Measurements from ENCODE around the gene MRTFB. TPM values are rescaled to one million over a fixed set of nuclear protein-coding genes. Genes with fewer than 3 reads are reported as not detected.

The MRTFB gene
- total and polyA plus RNA-seq, 3 donors from 2014 or later = 41.4 to 140 (median 91.4) TPM

DNA sequence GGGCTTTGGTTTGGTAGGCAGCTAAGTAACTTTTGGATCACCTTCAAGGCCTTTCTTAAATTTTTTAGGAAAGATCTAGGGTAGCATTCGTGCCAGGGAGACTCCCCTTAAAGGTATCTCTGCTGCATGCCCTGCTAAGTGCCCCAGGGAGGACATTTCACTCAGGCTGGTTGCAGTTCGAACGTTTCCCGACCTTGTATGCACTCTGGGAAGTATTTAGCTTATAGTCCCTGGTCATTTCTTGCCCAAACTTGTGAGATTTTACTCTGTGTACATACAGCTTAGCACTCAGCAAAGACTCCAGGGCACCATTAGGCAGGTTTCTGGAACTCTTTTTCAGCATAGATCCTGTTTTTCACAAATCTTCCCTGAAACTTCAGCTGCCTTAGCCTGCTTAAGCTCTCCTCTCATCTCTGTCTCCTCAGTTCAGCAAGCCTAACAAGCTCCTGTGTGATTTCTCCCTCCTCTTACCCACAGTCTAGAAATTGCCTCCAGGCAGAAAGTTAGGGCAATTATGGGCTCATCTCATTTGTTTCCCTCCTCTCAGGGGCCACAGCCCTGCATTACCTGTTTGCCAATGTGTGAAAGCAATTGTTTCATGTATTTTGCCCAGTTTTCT lies 84.6 kb downstream of the MRTFB start:
- Histone ChIP-seq H3K4me1 (no peaks in the 10 kb centered on the region), H3K4me3 (no peak overlapping the region), H3K36me3 (ENCODE audit: low read depth, missing control alignments) (no peaks in the 10 kb centered on the region), H3K9me3 (no peaks in the 10 kb centered on the region), H3K27me3 (no peaks in the 10 kb centered on the region), H3K27ac (no peak overlapping the region)
- WGBS, 2 donors = 32 to 51% methylated on average over 4 of the region's 4 CpGs
- intact Hi-C loops (cut with DNase I; ENCODE audit: low total_unique reads) = no loop called here
- no peak for DNase-seq
- TF ChIP-seq, protein P1, sequence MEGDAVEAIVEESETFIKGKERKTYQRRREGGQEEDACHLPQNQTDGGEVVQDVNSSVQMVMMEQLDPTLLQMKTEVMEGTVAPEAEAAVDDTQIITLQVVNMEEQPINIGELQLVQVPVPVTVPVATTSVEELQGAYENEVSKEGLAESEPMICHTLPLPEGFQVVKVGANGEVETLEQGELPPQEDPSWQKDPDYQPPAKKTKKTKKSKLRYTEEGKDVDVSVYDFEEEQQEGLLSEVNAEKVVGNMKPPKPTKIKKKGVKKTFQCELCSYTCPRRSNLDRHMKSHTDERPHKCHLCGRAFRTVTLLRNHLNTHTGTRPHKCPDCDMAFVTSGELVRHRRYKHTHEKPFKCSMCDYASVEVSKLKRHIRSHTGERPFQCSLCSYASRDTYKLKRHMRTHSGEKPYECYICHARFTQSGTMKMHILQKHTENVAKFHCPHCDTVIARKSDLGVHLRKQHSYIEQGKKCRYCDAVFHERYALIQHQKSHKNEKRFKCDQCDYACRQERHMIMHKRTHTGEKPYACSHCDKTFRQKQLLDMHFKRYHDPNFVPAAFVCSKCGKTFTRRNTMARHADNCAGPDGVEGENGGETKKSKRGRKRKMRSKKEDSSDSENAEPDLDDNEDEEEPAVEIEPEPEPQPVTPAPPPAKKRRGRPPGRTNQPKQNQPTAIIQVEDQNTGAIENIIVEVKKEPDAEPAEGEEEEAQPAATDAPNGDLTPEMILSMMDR (IDR thresholded peaks at IDR 0.05) = no peak
- TF ChIP-seq POLR2A (IDR thresholded peaks at IDR 0.05) = no peak

DNA sequence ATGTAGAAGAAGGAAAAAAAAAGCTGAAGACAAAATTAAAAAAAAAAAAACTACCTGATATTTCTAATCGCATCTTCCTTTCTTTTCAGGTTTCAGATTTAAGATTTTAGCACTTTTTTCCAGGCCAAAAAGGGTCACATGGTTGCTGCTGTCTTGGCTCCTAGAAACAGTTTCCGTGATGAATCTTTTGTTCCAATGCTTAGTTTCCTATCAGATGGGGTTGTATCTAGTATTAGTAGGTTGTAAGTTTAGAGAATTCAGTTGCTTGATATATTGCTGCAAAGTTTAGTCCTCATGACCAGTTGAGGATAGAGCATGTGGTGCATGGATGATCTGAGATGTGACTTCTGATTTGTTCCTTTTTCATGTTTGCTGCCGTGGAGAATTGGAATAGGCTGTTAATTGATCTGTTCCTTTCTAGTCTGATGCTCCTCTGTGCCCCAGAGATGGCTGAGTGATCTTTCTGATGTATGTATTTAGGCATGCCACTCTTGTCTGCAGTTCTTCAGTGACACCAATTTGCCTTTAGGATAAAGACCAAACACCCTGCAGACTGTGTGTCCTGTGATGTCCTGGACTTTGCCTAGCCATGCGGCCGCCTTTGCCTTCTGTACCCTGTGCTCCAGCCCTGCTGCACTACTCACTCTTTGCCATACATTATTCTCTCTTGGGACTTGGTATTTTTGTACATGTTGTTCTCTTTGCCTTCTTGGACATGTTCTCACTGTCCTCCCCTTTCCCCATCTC lies 94.0 kb downstream of the MRTFB start:
- intact Hi-C loops (cut with DNase I; ENCODE audit: low total_unique reads) = no loop called here
- no peak overlapping the region for H3K27ac ChIP-seq

DNA sequence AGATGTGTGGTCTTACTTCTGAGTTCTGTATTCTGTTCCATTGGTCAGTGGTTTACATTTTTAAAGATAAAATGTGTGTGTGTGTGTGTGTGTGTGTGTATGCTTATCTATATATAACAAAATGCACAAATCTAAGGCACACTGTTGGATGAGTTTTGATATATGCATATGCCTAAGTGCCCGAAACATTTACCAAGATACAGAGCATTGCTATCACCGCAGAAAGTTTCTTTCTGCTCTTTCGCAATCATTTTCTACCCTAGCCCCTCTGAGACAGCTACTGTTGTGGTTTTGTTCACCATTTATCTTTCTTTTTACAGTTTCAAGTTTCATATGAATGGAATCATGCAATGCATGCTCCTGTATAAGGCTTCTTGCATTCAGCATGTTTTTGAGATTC lies 97.0 kb downstream of the MRTFB start:
- H3K9me3 ChIP-seq = no peaks in the 10 kb centered on the region
- whole genome bisulfite sequencing, 2 donors = 86 to 92% methylated on average over 3 of the region's 3 CpGs
- H3K27me3 ChIP-seq = no peaks in the 10 kb centered on the region
- TF ChIP-seq POLR2A (IDR thresholded peaks at IDR 0.05) = no peak
- TF ChIP-seq, protein P1 (IDR thresholded peaks at IDR 0.05) = no peak
- H3K4me3 ChIP-seq = no peak overlapping the region
- intact Hi-C loops (cut with DNase I; ENCODE audit: low total_unique reads) = no loop called here
- H3K27ac ChIP-seq = no peak overlapping the region
- no peaks in the 10 kb centered on the region for H3K36me3 ChIP-seq (ENCODE audit: low read depth, missing control alignments)
- DNase-seq = no peak
- no peaks in the 10 kb centered on the region for H3K4me1 ChIP-seq

More for the DNA sequence above, 94.0 kb downstream of the MRTFB start:
- no peaks in the 10 kb centered on the region for H3K27me3 ChIP-seq
- no peak overlapping the region for H3K4me3 ChIP-seq
- WGBS, 2 donors = 67% methylated on average over 5 of the region's 5 CpGs
- TF ChIP-seq, protein P1 (IDR thresholded peaks at IDR 0.05) = no peak
- no peak for TF ChIP-seq POLR2A (IDR thresholded peaks at IDR 0.05)
- H3K4me1 ChIP-seq = no peaks in the 10 kb centered on the region
- no peaks in the 10 kb centered on the region for H3K9me3 ChIP-seq
- DNase-seq = no peak
- no peaks in the 10 kb centered on the region for H3K36me3 ChIP-seq (ENCODE audit: low read depth, missing control alignments)

DNA sequence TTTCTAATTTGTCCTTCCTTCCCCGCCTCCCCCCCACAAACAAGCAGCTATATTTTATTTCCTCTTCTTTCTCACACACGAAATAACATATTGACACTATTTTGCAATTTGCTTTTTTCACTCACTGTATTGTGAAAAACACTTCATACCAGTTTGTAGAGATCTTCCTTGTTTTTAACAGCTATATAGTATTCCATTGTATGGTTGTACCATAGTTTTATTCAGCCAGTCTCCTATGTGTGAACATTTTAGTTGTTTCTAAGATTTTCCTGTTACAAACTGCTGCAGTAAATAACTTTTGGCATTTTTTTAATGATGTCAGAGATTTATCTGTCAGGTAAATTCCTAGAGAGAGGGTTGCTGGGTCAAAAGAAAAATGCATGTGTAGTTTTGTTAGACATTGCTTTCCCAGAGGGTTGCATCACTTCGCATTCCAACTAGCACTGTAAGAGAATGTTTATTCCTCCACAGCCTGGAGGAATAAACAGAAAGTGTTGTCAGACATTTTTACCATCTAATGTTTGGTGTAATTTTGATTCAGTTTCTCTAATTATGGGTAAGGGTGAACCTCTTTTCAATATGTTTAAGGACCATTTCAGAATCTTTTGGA lies 101.2 kb downstream of the MRTFB start:
- Histone ChIP-seq H3K4me1 (no peaks in the 10 kb centered on the region), H3K36me3 (ENCODE audit: low read depth, missing control alignments) (no peaks in the 10 kb centered on the region), H3K27me3 (no peaks in the 10 kb centered on the region), H3K4me3 (no peak overlapping the region), H3K27ac (no peak overlapping the region), H3K9me3 (no peaks in the 10 kb centered on the region)
- no peak for DNase-seq
- intact Hi-C loops (cut with DNase I; ENCODE audit: low total_unique reads) = no loop called here
- 94 to 96% methylated on average over 3 of the region's 3 CpGs for WGBS, 2 donors
- TF ChIP-seq, protein P1 (IDR thresholded peaks at IDR 0.05) = no peak
- TF ChIP-seq POLR2A (IDR thresholded peaks at IDR 0.05) = no peak

Measured in testis (tissue), 3 donors.